ENCODE results near the gene PDS5B. TPM values are rescaled to one million over a fixed set of nuclear protein-coding genes. Genes with fewer than 3 reads are reported as not detected.

PDS5B gene
- total RNA-seq, 2 donors from 2014 or later = 46.9 to 57.1 TPM

DNA sequence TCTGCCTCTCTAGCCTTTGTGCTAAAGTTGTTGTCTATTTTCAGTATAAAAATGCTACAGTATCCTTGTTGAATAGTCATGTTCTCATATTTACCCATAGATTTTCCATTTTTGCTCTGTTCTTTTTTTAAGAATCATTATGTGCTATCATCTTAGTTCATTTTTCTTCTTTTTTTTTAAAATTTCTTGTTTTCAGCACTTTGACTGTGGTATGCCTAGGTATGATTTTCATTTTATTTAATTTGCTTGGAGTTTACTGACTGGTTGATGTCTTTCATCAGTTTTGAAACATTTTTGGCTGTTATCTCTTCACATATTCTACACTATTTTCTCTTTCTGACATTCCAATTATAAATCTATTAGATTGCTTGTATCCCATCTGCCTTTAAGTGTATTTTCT lies 192.9 kb downstream of the PDS5B start:
- Mint-ChIP-seq H3K4me1 (peaks cover 11% of the 10 kb centered on the region), H3K36me3 (ENCODE audit: low read depth) (peaks cover 29% of the 10 kb centered on the region), H3K4me3 (no peak overlapping the region), H3K9me3 (peaks cover 10% of the 10 kb centered on the region), H3K27me3 (ENCODE audit: insufficient read depth) (no peaks in the 10 kb centered on the region), H3K27ac (no peak overlapping the region)
- Histone ChIP-seq H3K27me3 (ENCODE audit: control insufficient read depth, insufficient read depth, low read length, poor library complexity, severe bottlenecking) (no peaks in the 10 kb centered on the region), H3K9ac (ENCODE audit: extremely low read depth, low read length, poor library complexity, severe bottlenecking) (no peak overlapping the region), H3K4me1 (ENCODE audit: control insufficient read depth, insufficient read depth, low read length) (peaks cover 3% of the 10 kb centered on the region), H3K9me3 (ENCODE audit: control insufficient read depth, low read length) (peaks cover 21% of the 10 kb centered on the region), H3K4me3 (ENCODE audit: low read length) (no peak overlapping the region), H3K27ac (ENCODE audit: low read depth, low read length) (no peak overlapping the region), H3K36me3 (ENCODE audit: control insufficient read depth, insufficient read depth, low read length) (peaks cover 28% of the 10 kb centered on the region)
- no peak for DNase-seq
- TF ChIP-seq, protein P1, sequence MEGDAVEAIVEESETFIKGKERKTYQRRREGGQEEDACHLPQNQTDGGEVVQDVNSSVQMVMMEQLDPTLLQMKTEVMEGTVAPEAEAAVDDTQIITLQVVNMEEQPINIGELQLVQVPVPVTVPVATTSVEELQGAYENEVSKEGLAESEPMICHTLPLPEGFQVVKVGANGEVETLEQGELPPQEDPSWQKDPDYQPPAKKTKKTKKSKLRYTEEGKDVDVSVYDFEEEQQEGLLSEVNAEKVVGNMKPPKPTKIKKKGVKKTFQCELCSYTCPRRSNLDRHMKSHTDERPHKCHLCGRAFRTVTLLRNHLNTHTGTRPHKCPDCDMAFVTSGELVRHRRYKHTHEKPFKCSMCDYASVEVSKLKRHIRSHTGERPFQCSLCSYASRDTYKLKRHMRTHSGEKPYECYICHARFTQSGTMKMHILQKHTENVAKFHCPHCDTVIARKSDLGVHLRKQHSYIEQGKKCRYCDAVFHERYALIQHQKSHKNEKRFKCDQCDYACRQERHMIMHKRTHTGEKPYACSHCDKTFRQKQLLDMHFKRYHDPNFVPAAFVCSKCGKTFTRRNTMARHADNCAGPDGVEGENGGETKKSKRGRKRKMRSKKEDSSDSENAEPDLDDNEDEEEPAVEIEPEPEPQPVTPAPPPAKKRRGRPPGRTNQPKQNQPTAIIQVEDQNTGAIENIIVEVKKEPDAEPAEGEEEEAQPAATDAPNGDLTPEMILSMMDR (conservative IDR thresholded peaks at IDR 0.05) = no peak

DNA sequence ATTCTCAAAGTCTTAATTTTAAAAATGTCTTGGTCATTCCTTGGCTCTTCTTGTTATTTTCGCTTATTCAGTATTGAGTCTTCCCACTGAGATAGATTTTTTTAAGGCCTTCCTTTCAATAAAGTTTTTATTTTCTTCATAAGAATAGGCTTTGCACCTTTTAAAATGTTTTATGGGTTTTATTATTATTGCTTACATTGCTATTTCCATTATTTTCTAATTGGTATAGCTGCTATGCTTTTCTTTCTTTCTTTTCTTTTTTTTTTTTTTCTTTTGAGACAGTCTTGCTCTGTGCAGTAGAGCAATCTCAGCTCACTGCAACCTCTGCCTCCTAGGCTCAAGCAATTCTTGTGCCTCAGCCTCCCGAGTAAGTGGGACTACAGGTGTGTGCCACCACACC lies 195.7 kb downstream of the PDS5B start:
- no peaks in the 10 kb centered on the region for H3K4me1 Mint-ChIP-seq
- no peak overlapping the region for H3K9ac ChIP-seq (ENCODE audit: extremely low read depth, low read length, poor library complexity, severe bottlenecking)
- no peak overlapping the region for H3K27ac ChIP-seq (ENCODE audit: low read depth, low read length)
- 60 to 86% methylated on average over 1 to 2 of the region's 2 CpGs for WGBS, 2 experiments (ENCODE audit: insufficient coverage in 1 of 2, insufficient read length in 1 of 2)
- H3K27ac Mint-ChIP-seq = no peak overlapping the region
- H3K27me3 ChIP-seq (ENCODE audit: control insufficient read depth, insufficient read depth, low read length, poor library complexity, severe bottlenecking) = no peaks in the 10 kb centered on the region
- H3K27me3 Mint-ChIP-seq (ENCODE audit: insufficient read depth) = no peaks in the 10 kb centered on the region
- H3K36me3 Mint-ChIP-seq (ENCODE audit: low read depth) = peaks cover 27% of the 10 kb centered on the region
- peaks cover 10% of the 10 kb centered on the region for H3K9me3 Mint-ChIP-seq
- H3K4me3 ChIP-seq (ENCODE audit: low read length) = no peak overlapping the region
- TF ChIP-seq, protein P1 (conservative IDR thresholded peaks at IDR 0.05) = no peak
- peaks cover 21% of the 10 kb centered on the region for H3K9me3 ChIP-seq (ENCODE audit: control insufficient read depth, low read length)
- no peak overlapping the region for H3K4me3 Mint-ChIP-seq
- peaks cover 17% of the 10 kb centered on the region for H3K36me3 ChIP-seq (ENCODE audit: control insufficient read depth, insufficient read depth, low read length)
- DNase-seq = no peak
- H3K4me1 ChIP-seq (ENCODE audit: control insufficient read depth, insufficient read depth, low read length) = no peaks in the 10 kb centered on the region

DNA sequence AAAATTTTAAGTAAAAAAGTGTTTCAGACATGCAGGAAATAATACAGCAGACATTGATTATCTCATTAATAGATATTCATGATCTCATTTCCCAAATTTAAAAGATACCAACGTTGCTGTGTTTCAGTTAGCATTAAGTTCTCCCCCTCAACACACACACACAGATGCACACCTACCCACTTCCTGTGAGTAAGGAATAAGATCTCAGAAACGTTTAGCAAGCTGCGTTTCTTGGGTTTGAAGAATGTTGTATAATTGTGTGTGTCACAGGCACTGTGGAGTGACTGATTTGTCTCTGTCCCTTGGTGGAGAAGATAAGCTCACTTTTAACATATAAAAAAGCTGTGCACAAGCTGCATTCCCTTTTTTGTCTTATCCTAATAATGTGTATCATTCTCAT lies 196.8 kb downstream of the PDS5B start:
- no peak for DNase-seq
- Mint-ChIP-seq H3K9me3 (peaks cover 10% of the 10 kb centered on the region), H3K4me3 (no peak overlapping the region), H3K4me1 (no peaks in the 10 kb centered on the region), H3K36me3 (ENCODE audit: low read depth) (peaks cover 27% of the 10 kb centered on the region), H3K27me3 (ENCODE audit: insufficient read depth) (no peaks in the 10 kb centered on the region), H3K27ac (no peak overlapping the region)
- Histone ChIP-seq H3K27me3 (ENCODE audit: control insufficient read depth, insufficient read depth, low read length, poor library complexity, severe bottlenecking) (no peaks in the 10 kb centered on the region), H3K27ac (ENCODE audit: low read depth, low read length) (no peak overlapping the region), H3K9ac (ENCODE audit: extremely low read depth, low read length, poor library complexity, severe bottlenecking) (no peak overlapping the region), H3K4me3 (ENCODE audit: low read length) (no peak overlapping the region), H3K4me1 (ENCODE audit: control insufficient read depth, insufficient read depth, low read length) (no peaks in the 10 kb centered on the region), H3K9me3 (ENCODE audit: control insufficient read depth, low read length) (peaks cover 21% of the 10 kb centered on the region), H3K36me3 (ENCODE audit: control insufficient read depth, insufficient read depth, low read length) (peaks cover 16% of the 10 kb centered on the region)
- TF ChIP-seq, protein P1 (conservative IDR thresholded peaks at IDR 0.05) = no peak
- WGBS, 2 experiments (ENCODE audit: insufficient coverage in 1 of 2, insufficient read length in 1 of 2) = 70 to 94% methylated on average over 1 to 2 of the region's 3 CpGs

All from endodermal cell (in vitro differentiated cells).